ENCODE results near the gene PHF20. TPM values are rescaled to one million over a fixed set of nuclear protein-coding genes. Genes with fewer than 3 reads are reported as not detected.
"Not testable (repeated sequence)": the region's sequence is repeated elsewhere in the genome, so short reads cannot be mapped to it uniquely, and the experiment has no call there.

PHF20 gene
- total RNA-seq, 3 donors from 2014 or later = 48.5 to 60.0 (median 59.7) TPM

- Histone ChIP-seq H3K27ac (peak overlapping the region; percentile 95 to 98), H3K9me3 (no peaks in the 10 kb centered on the region), H3K27me3 (no peaks in the 10 kb centered on the region), H3K4me1 (peaks cover 3 to 13% of the 10 kb centered on the region in 2 donors), H3K36me3 (no peaks in the 10 kb centered on the region), H3K4me3 (peak overlapping the region; percentile 61 to 83 (median 76))
- TF ChIP-seq POLR2A (IDR thresholded peaks at IDR 0.05) (no peak), POLR2AphosphoS5 (IDR thresholded peaks at IDR 0.05) (no peak), CTCF (IDR thresholded peaks at IDR 0.05) (no peak)
- peak in 1 of 2 donors; percentile 30 for DNase-seq (ENCODE audit: low spot score in 2 of 2)
- intact Hi-C loops (cut with DNase I; ENCODE audit: low total_unique reads) = no loop called here
These were observed 1.4 kb downstream of the PHF20 start for GRCh38 chr20:35773154-35773751.

DNA sequence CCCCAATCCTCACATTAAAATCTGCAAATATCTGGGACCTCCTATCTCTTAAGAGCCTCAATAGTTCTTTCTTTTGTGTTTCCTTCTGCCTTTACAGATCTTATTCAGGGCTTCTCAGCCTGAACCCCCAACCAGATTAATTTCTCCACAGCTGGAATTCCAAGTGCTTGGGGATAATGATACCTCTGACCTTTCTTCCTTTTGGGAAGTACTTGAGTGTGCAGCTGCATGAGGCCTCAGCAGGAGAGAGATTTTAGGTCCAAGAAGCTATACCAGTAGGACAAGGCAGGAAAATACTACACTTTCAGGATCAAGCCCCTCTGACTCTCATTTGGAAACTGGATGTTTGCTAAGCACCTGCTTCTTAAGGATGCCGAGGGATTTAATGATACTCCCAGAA lies 2.6 kb downstream of the PHF20 start:
- Histone ChIP-seq H3K4me3 (no peak overlapping the region), H3K36me3 (no peaks in the 10 kb centered on the region), H3K27me3 (no peaks in the 10 kb centered on the region), H3K4me1 (peaks cover 0 to 3% of the 10 kb centered on the region in 2 donors), H3K9me3 (no peaks in the 10 kb centered on the region), H3K27ac (peak overlapping the region in 1 of 2 donors; percentile 33)
- no peak for DNase-seq (ENCODE audit: low spot score in 2 of 2)
- TF ChIP-seq POLR2A (IDR thresholded peaks at IDR 0.05) (no peak), CTCF (IDR thresholded peaks at IDR 0.05) (no peak), POLR2AphosphoS5 (IDR thresholded peaks at IDR 0.05) (no peak)
- intact Hi-C loops (cut with DNase I; ENCODE audit: low total_unique reads) = no loop called here

DNA sequence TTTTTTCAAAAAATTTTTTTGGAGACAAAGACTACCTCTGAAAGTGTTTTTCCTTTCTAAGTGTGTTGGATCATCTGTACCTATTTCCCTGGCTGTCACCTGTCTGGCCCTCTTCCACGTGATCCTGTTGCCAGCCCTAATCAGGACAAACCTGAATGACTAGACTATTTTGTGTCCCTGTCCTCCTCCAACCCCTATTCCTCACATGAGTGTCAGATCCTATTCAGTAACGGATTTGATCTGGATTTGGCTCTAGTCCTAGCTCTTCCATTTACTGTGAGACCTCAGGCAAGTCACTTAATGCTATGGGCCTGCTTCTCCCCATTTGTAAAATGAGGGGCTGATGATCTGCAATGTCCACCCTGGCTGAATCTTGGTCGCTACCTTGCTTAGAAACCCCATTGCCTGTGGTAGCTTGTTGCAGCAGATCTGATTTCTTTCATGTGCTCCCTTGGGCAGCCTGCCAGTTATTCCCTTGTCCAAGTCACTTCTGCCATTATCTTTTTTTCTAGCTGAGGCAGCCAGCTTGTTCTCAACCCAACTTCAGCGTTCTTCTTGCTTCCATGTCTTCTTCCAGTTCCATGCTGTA lies 4.8 kb downstream of the PHF20 start:
- peak; percentile 62 to 67 for DNase-seq (ENCODE audit: low spot score in 2 of 2)
- no peak overlapping the region for H3K4me3 ChIP-seq
- no peak for TF ChIP-seq POLR2A (IDR thresholded peaks at IDR 0.05)
- peak in 1 of 3 donors; percentile 34 for TF ChIP-seq POLR2AphosphoS5 (IDR thresholded peaks at IDR 0.05)
- H3K4me1 ChIP-seq = no peaks in the 10 kb centered on the region
- H3K27me3 ChIP-seq = no peaks in the 10 kb centered on the region
- intact Hi-C loops (cut with DNase I; ENCODE audit: low total_unique reads) = no loop called here
- no peaks in the 10 kb centered on the region for H3K9me3 ChIP-seq
- H3K36me3 ChIP-seq = no peaks in the 10 kb centered on the region
- H3K27ac ChIP-seq = peak overlapping the region; percentile 41 to 64

DNA sequence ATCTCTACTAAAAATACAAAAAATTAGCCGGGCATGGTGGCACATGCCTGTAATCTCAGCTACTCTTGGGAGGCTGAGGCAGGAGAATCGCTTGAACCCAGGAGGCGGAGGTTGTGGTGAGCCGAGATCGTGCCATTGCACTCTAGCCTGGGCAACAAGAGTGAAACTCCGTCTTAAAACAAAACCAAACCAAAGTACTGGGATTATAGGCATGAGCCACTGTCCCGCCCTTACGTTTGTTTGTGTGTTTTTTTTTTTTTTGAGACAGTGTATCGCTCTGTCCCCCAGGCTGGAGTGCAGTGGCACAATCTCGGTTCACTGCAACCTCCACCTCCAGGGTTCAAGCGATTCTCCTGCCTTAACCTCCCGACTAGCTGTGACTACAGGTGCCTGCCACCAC lies 12.0 kb downstream of the PHF20 start:
- H3K4me1 ChIP-seq; intact Hi-C loops (cut with DNase I; ENCODE audit: low total_unique reads); DNase-seq (ENCODE audit: low spot score in 2 of 2); H3K4me3 ChIP-seq; H3K36me3 ChIP-seq; H3K9me3 ChIP-seq; H3K27me3 ChIP-seq; H3K27ac ChIP-seq: not testable (repeated sequence)

DNA sequence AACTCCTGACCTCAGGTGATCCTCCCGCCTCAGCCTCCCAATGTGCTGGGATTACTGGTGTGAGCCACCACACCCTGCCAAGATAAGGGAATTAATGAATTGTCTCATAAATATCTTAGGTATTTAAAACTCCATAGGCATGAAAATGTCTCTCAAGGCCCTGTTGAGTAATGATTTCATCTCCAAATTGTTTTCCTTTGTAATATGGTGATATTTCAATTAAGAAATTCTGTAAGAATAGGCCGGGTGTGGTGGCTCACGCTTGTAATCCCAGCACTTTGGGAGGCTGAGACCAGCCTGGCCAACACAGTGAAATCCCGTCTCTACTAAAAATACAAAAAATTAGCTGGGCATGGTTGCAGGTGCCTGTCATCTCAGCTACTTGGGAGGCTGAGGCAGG lies 13.7 kb downstream of the PHF20 start:
- H3K27me3 ChIP-seq; intact Hi-C loops (cut with DNase I; ENCODE audit: low total_unique reads); H3K27ac ChIP-seq; H3K4me1 ChIP-seq; H3K36me3 ChIP-seq; H3K4me3 ChIP-seq; H3K9me3 ChIP-seq; DNase-seq (ENCODE audit: low spot score in 2 of 2): not testable (repeated sequence)

GRCh38 chr20:35788796-35789195 lies 17.0 kb downstream of the PHF20 start:
- no peak for TF ChIP-seq CTCF (IDR thresholded peaks at IDR 0.05)
- no peak for TF ChIP-seq POLR2A (IDR thresholded peaks at IDR 0.05)
- TF ChIP-seq POLR2AphosphoS5 (IDR thresholded peaks at IDR 0.05) = no peak
- H3K27me3 ChIP-seq = no peaks in the 10 kb centered on the region
- no peaks in the 10 kb centered on the region for H3K9me3 ChIP-seq
- no peak for DNase-seq (ENCODE audit: low spot score in 2 of 2)
- H3K4me1 ChIP-seq = peaks cover 0 to 3% of the 10 kb centered on the region in 2 donors
- intact Hi-C loops (cut with DNase I; ENCODE audit: low total_unique reads) = no loop called here
- no peaks in the 10 kb centered on the region for H3K36me3 ChIP-seq
- no peak overlapping the region for H3K27ac ChIP-seq
- no peak overlapping the region for H3K4me3 ChIP-seq

Data from breast epithelium (tissue), 4 donors.